ENCODE results near the gene TNF.

The TNF gene

DNA sequence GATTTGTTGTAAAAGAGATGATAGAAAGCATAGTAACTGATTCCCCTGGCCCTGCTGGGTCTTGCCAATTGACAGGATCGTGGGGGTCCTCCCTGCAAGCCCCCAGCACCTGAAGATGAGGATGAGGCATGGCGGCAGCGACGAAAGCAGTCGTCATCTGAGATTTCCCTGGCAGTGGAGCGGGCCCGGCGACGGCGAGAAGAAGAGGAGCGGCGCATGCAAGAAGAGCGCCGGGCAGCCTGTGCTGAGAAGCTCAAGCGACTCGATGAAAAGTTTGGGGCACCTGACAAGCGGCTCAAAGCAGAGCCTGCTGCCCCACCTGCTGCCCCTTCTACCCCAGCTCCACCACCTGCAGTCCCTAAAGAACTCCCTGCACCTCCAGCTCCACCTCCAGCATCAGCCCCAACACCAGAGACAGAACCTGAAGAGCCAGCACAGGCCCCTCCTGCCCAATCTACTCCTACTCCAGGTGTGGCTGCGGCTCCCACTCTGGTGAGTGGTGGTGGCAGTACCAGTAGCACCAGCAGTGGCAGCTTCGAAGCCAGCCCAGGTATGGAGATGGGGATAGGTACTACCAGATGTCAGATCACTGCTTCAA, 52.4 kb downstream of the TNF start:
- H3K27me3 ChIP-seq (ENCODE audit: insufficient read depth, insufficient read length) = no peaks in the 10 kb centered on the region
- H3K36me3 ChIP-seq (ENCODE audit: insufficient read depth, insufficient read length, low read length) = peaks cover 99% of the 10 kb centered on the region
- no peak overlapping the region for H3K4me3 ChIP-seq (ENCODE audit: insufficient read length, low read depth)
- no peaks in the 10 kb centered on the region for H3K9me3 ChIP-seq (ENCODE audit: insufficient read depth, low read length)
- DNase-seq (ENCODE audit: low read depth, low spot score) = no peak
- no peak overlapping the region for H3K9ac ChIP-seq (ENCODE audit: insufficient read length, low read depth)
- TF ChIP-seq YY1 (IDR thresholded peaks at IDR 0.05; ENCODE audit: insufficient read depth, insufficient read length) (no peak), SUZ12 (IDR thresholded peaks at IDR 0.05; ENCODE audit: extremely low read depth, insufficient read depth, insufficient read length) (no peak), ZNF274 (IDR thresholded peaks at IDR 0.05; ENCODE audit: low read depth, low read length) (no peak)
- peaks cover 6% of the 10 kb centered on the region for H3K4me1 ChIP-seq (ENCODE audit: insufficient read depth, insufficient read length)
